Left forelimb (tissue), 1 donor: ENCODE results near the gene TSC22D1.

Experiments
- DNase-seq: peaks from one replicate; pipeline ENCODE4 v3.0.0-alpha.2; 2018; ENCODE audit warnings: low spot score

TSC22D1 gene

GRCh38 chr13:44404261-44405132, 171.6 kb downstream of the TSC22D1 start:
- DNase-seq, result no peak

- DNase-seq, result no peak
Observed at GRCh38 chr13:44403461-44404056, 172.6 kb downstream of the TSC22D1 start.

- no peak for DNase-seq
Observed at GRCh38 chr13:44402899-44403445, 173.2 kb downstream of the TSC22D1 start.

- no peak for DNase-seq
Observed at GRCh38 chr13:44401577-44401976, 174.6 kb downstream of the TSC22D1 start.

GRCh38 chr13:44400736-44401135, 175.4 kb downstream of the TSC22D1 start:
- no peak for DNase-seq

- no peak for DNase-seq
Observed at GRCh38 chr13:44399074-44399473, 177.1 kb downstream of the TSC22D1 start.

- no peak for DNase-seq
Observed at GRCh38 chr13:44398606-44399005, 177.5 kb downstream of the TSC22D1 start.

- DNase-seq, result no peak
Observed at GRCh38 chr13:44397766-44398223, 178.3 kb downstream of the TSC22D1 start.

GRCh38 chr13:44396701-44397580, 179.2 kb downstream of the TSC22D1 start:
- no peak for DNase-seq

- DNase-seq, result no peak
Observed at GRCh38 chr13:44395976-44396694, 180.0 kb downstream of the TSC22D1 start.

- no peak for DNase-seq
Observed at GRCh38 chr13:44394658-44395057, 181.5 kb downstream of the TSC22D1 start.

GRCh38 chr13:44393391-44393790, 182.7 kb downstream of the TSC22D1 start:
- DNase-seq, result no peak

- DNase-seq, result no peak
Observed at GRCh38 chr13:44389876-44390275, 186.3 kb downstream of the TSC22D1 start.

GRCh38 chr13:44389060-44389666, 187.0 kb downstream of the TSC22D1 start:
- no peak for DNase-seq

GRCh38 chr13:44388427-44389059, 187.6 kb downstream of the TSC22D1 start:
- DNase-seq, result no peak

GRCh38 chr13:44386913-44387556, 189.1 kb downstream of the TSC22D1 start:
- DNase-seq, result no peak

- no peak for DNase-seq
Observed at GRCh38 chr13:44385847-44386246, 190.3 kb downstream of the TSC22D1 start.

- DNase-seq, result no peak
Observed at GRCh38 chr13:44385401-44385800, 190.7 kb downstream of the TSC22D1 start.

GRCh38 chr13:44384778-44385177, 191.4 kb downstream of the TSC22D1 start:
- DNase-seq, result no peak

- no peak for DNase-seq
Observed at GRCh38 chr13:44383945-44384344, 192.2 kb downstream of the TSC22D1 start.
